ENCODE measurements around the gene LACRT.

LACRT gene

GRCh38 chr12:54598970-54599369 lies 35.7 kb downstream of the LACRT start:
- no peak for DNase-seq

GRCh38 chr12:54596526-54596946 lies 38.2 kb downstream of the LACRT start:
- DNase-seq: peak; percentile 81

GRCh38 chr12:54595471-54595870 lies 39.2 kb downstream of the LACRT start:
- DNase-seq: no peak

GRCh38 chr12:54593725-54594124 lies 41.0 kb downstream of the LACRT start:
- no peak for DNase-seq

- DNase-seq: no peak
Observed at GRCh38 chr12:54593135-54593534, 41.6 kb downstream of the LACRT start.

GRCh38 chr12:54592316-54592715 lies 42.4 kb downstream of the LACRT start:
- no peak for DNase-seq

- no peak for DNase-seq
Observed at GRCh38 chr12:54590978-54591591, 43.6 kb downstream of the LACRT start.

- no peak for DNase-seq
Observed at GRCh38 chr12:54589964-54590363, 44.7 kb downstream of the LACRT start.

- DNase-seq: no peak
Observed at GRCh38 chr12:54588890-54589267, 45.8 kb downstream of the LACRT start.

GRCh38 chr12:54588110-54588889 lies 46.4 kb downstream of the LACRT start, which contains the start of gene PPP1R1A:
TSS of gene PPP1R1A (minus strand) at chr12:54588659. CDS start at chr12:54588488, 171 bp downstream.
- DNase-seq: no peak

- DNase-seq: no peak
Observed at GRCh38 chr12:54587315-54587873, 47.3 kb downstream of the LACRT start.

GRCh38 chr12:54586620-54587019 lies 48.1 kb downstream of the LACRT start:
- DNase-seq: no peak

GRCh38 chr12:54585243-54585642 lies 49.5 kb downstream of the LACRT start:
- no peak for DNase-seq

- no peak for DNase-seq
Observed at GRCh38 chr12:54584128-54584527, 50.6 kb downstream of the LACRT start.

- no peak for DNase-seq
Observed at GRCh38 chr12:54583726-54584125, 51.0 kb downstream of the LACRT start.

- DNase-seq: no peak
Observed at GRCh38 chr12:54581412-54581811, 53.3 kb downstream of the LACRT start.
